ENCODE data around the gene ZRANB2. TPM values are rescaled to one million over a fixed set of nuclear protein-coding genes. Genes with fewer than 3 reads are reported as not detected.

The ZRANB2 gene
- total RNA-seq = 21.0 and 25.2 TPM in 2 replicates

GRCh38 chr1:71080739-71081696 is at the start of gene ZRANB2:
ZRANB2 (minus strand) TSS chr1:71081035; CDS start chr1:71080995, 40 bp downstream.

DNA sequence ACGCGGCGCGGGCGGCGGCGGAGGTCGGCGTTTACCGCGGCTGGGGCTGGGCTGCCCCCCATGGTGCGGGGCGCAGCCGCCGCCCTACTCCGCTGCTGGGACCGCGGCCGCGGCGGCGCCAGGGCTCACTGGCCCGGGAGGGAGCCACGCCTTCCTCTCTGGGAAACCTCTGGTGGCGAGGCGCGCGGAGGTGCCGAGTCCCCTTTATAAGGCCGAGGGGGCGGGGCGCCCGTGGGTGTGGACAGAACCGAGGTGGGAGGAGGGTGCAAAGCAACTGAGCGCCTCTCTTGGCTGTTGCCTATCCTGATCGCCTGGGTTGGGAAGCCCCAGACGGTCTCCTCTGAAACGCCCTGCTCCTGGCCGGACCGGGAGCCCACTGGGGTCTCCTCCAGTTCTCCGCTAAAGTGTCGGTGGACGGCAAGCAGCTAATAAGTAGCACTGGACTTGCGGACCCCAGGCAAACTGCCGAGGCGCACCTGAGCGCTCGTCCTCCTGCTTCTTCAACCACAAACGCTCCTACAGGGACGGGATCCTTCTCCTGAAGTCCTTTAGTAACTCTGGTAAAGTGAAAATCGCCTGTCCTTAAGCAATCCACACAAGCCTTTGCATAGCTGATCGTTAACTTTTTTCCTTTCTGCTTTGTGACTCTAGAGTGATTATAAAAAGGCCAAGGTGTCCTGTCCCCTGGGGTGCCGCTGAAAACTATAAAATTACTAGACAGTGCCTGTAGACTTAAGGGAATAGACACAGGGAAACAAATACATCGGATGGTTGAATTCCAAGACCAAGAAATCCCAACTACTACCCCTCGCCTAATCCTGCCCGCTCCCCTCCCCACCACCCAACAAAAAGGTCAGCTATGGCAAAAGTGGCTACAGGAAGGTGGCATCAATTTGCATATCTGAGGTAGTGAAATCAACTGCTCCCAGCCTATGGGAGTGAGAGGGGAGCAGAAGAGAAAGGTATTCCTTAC is 32.9 kb downstream of the ZRANB2 start, which contains the start of gene PTGER3:
Gene PTGER3 (minus strand): TSS at position 182 of the 973 bp plus-strand sequence. CDS start 239 bp downstream, outside the sequence.

Other genes with a start within 250 kb of the ZRANB2 start
- gene PTGER3, start 33.2 kb downstream of the ZRANB2 start, total RNA-seq = under 0.01 TPM in 1 of 2 replicates, not detected in the other